Measurements from ENCODE around the gene CNTD1. TPM values are rescaled to one million over a fixed set of nuclear protein-coding genes. Genes with fewer than 3 reads are reported as not detected.

The CNTD1 gene
- total and polyA plus RNA-seq, 12 donors: 0.11 to 0.42 (median 0.29) TPM; not detected in 7

GRCh38 chr17:42772945-42773289, 25.7 kb upstream of the CNTD1 start:
- H3K36me3 ChIP-seq: peaks cover 0 to 38% (median 29%) of the 10 kb centered on the region in 9 donors
- 7 to 17% methylated on average over 3 of the region's 3 CpGs for WGBS, 2 donors
- intact Hi-C loops (cut with DNase I): loop anchor here in 2 of 10 donors (2.0 to 5.0 kb wide), 2 partner anchors 49 to 52 kb away; partner anchors contain the start of gene BECN1 (in 1 of the 2)
- TF ChIP-seq, protein P1, sequence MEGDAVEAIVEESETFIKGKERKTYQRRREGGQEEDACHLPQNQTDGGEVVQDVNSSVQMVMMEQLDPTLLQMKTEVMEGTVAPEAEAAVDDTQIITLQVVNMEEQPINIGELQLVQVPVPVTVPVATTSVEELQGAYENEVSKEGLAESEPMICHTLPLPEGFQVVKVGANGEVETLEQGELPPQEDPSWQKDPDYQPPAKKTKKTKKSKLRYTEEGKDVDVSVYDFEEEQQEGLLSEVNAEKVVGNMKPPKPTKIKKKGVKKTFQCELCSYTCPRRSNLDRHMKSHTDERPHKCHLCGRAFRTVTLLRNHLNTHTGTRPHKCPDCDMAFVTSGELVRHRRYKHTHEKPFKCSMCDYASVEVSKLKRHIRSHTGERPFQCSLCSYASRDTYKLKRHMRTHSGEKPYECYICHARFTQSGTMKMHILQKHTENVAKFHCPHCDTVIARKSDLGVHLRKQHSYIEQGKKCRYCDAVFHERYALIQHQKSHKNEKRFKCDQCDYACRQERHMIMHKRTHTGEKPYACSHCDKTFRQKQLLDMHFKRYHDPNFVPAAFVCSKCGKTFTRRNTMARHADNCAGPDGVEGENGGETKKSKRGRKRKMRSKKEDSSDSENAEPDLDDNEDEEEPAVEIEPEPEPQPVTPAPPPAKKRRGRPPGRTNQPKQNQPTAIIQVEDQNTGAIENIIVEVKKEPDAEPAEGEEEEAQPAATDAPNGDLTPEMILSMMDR (IDR thresholded peaks at IDR 0.05): no peak
- no peaks in the 10 kb centered on the region for H3K9me3 ChIP-seq
- DNase-seq (no peak), ATAC-seq (peak in 1 of 8 donors; percentile 13)
- peaks cover 2 to 18% (median 14%) of the 10 kb centered on the region in 9 donors for H3K4me1 ChIP-seq
- peak overlapping the region in 9 of 10 donors; percentile 38 to 94 (median 84) for H3K27ac ChIP-seq
- peak overlapping the region; percentile 34 to 99 (median 76) for H3K4me3 ChIP-seq
- H3K27me3 ChIP-seq: no peaks in the 10 kb centered on the region

DNA sequence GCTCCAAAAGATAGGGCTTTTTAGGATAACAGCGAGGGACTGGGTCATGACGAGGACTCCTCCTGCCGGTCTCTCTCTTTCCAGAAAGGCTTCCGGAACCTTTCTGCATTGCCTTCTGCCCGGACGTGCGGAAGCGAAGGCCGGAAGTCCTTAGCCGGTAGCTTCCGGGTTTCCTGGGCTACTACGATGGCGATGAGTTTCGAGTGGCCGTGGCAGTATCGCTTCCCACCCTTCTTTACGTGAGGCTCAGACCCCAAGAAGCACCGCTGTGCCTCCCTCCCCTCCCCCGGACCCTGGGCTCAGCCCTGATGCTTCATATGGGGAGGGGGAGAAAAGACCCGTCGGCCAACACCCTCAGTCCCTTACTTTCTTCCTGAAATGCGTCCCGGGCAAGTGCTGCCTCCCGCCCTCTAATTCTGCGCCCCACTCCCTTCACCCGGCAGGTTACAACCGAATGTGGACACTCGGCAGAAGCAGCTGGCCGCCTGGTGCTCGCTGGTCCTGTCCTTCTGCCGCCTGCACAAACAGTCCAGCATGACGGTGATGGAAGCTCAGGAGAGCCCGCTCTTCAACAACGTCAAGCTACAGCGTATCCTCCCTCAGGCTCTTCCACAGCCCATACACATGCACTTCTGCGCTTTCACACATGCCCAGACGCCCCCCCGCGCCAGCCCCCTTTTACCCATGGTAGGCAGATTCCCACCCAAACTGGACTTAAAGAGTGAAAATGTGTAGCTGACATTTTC, 25.2 kb upstream of the CNTD1 start, which contains the start of gene VPS25:
Gene VPS25, plus strand, starts transcription at position 160 of the 746 bp plus-strand sequence. Its CDS starts 27 bp downstream, at position 187.
- intact Hi-C loops (cut with DNase I): loop anchor here in 3 of 10 donors (1.0 to 5.0 kb wide), 3 partner anchors 10 to 53 kb away; partner anchors contain the start of gene BECN1 (in 1 of the 3)
- WGBS, 2 donors: 2% methylated on average over 39 of the region's 39 CpGs

GRCh38 chr17:42774066-42774745, 24.5 kb upstream of the CNTD1 start:
- H3K4me3 ChIP-seq: peak overlapping the region; percentile 34 to 99 (median 76)
- peaks cover 2 to 18% (median 14%) of the 10 kb centered on the region in 9 donors for H3K4me1 ChIP-seq
- intact Hi-C loops (cut with DNase I): loop anchor here in 2 of 10 donors (1.0 to 5.0 kb wide), 2 partner anchors 9 to 48 kb away; partner anchors contain the start of gene BECN1 (in 1 of the 2)
- WGBS, 2 donors: 74 to 87% methylated on average over 3 of the region's 3 CpGs
- no peaks in the 10 kb centered on the region for H3K27me3 ChIP-seq
- no peaks in the 10 kb centered on the region for H3K9me3 ChIP-seq
- ATAC-seq (no peak), DNase-seq (no peak)
- H3K36me3 ChIP-seq: peaks cover 0 to 51% (median 41%) of the 10 kb centered on the region in 9 donors
- TF ChIP-seq, protein P1 (IDR thresholded peaks at IDR 0.05): no peak
- peak overlapping the region in 5 of 10 donors; percentile 38 to 94 (median 86) for H3K27ac ChIP-seq

More for the DNA sequence above, 25.2 kb upstream of the CNTD1 start, which contains the start of gene VPS25:
- DNase-seq (peak; percentile 72 to 86), ATAC-seq (peak; percentile 88 to 98 (median 97))
- no peaks in the 10 kb centered on the region for H3K9me3 ChIP-seq
- peaks cover 0 to 44% (median 34%) of the 10 kb centered on the region in 9 donors for H3K36me3 ChIP-seq
- peak within 1 kb of the TSS in 9 of 10 donors; percentile 38 to 94 (median 84) for H3K27ac ChIP-seq
- peak within 1 kb of the TSS; percentile 34 to 99 (median 76) for H3K4me3 ChIP-seq
- H3K4me1 ChIP-seq: peaks cover 2 to 18% (median 14%) of the 10 kb centered on the region in 9 donors
- TF ChIP-seq, protein P1 (IDR thresholded peaks at IDR 0.05): peak in 5 of 9 donors; percentile 14 to 56 (median 40)
- H3K27me3 ChIP-seq: no peaks in the 10 kb centered on the region

DNA sequence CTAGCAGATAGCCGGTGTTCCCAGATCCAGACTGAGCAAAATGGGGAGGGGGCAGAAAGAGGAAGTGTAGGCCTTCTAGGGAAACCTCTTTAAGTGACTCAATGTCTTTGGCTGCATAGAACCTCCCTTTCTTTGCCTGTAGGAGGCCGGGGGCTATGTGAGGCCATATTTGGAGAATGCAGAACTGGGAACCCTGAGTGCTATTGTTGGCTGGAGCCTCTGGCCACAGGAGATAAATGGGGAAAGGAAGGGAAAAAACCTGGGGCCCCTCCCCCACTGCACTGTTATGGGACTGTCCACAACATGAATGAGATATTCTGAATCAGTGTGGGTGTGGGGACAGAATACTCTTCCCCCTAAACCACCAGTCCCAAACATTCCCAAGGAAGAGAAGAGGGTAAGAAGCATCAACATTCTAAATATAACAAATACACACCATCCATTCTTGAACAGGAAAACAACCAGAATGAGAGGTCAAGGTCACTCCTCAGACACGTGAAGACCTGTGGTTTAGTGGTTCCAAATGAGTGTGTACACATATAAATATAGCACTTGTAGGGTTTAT, 23.0 kb upstream of the CNTD1 start:
- peaks cover 0 to 55% (median 41%) of the 10 kb centered on the region in 9 donors for H3K36me3 ChIP-seq
- intact Hi-C loops (cut with DNase I): no loop called here
- 64 to 68% methylated on average over 3 of the region's 3 CpGs for WGBS, 2 donors

More for the DNA sequence above, 23.0 kb upstream of the CNTD1 start:
- no peak for ATAC-seq
- peaks cover 0 to 12% (median 6%) of the 10 kb centered on the region in 7 donors for H3K27me3 ChIP-seq
- H3K9me3 ChIP-seq: no peaks in the 10 kb centered on the region
- DNase-seq: no peak
- H3K27ac ChIP-seq: no peak overlapping the region
- H3K4me1 ChIP-seq: peaks cover 4 to 27% (median 16%) of the 10 kb centered on the region in 9 donors
- TF ChIP-seq, protein P1 (IDR thresholded peaks at IDR 0.05): no peak
- H3K4me3 ChIP-seq: no peak overlapping the region
